Transverse colon (tissue), 3 donors: Measurements from ENCODE around the gene SLC35F3.

Source experiments
- EP300 ChIP-seq: sonication (generic); formaldehyde crosslinking; IDR thresholded peaks from one replicate; pipeline ENCODE4 v1.6.1; 2017; ENCODE audit warnings: antibody characterized with exemption, low read depth
- TF ChIP-seq, protein P1 (sequence below), 5 experiments: fragments of 200-600 bp in 3 of 5; fragments of 450-650 bp in 2 of 5; sonication (generic) in 3 of 5; IDR thresholded peaks; 1 replicate in 2 of 5; 2 replicates in 3 of 5; pipeline ENCODE4 v1.5.1; 2016 to 2017; ENCODE audit warnings: antibody characterized with exemption in 5 of 5, inconsistent platforms in 3 of 5, mild to moderate bottlenecking in 2 of 5, moderate library complexity in 1 of 5

DNA sequence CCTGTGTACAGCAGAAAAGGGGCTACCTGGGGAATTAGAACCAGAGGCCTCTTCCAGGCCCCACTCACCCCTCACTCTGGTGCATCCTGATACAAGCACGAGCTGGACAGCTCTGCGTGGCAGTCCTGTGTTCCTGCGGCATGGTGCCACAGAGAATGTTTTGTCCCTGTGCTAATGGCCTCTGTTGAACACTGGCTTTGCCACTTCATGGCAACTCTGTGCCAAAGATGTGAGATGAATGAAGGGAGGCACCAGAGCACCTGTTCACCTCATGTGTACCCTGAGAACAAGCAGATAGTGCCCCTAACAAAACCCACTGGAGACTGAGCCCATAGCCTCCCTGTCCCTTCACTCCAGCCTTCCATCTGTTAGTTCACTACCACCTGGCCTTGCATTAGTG lies 269.5 kb downstream of the SLC35F3 start:
- TF ChIP-seq, protein P1, sequence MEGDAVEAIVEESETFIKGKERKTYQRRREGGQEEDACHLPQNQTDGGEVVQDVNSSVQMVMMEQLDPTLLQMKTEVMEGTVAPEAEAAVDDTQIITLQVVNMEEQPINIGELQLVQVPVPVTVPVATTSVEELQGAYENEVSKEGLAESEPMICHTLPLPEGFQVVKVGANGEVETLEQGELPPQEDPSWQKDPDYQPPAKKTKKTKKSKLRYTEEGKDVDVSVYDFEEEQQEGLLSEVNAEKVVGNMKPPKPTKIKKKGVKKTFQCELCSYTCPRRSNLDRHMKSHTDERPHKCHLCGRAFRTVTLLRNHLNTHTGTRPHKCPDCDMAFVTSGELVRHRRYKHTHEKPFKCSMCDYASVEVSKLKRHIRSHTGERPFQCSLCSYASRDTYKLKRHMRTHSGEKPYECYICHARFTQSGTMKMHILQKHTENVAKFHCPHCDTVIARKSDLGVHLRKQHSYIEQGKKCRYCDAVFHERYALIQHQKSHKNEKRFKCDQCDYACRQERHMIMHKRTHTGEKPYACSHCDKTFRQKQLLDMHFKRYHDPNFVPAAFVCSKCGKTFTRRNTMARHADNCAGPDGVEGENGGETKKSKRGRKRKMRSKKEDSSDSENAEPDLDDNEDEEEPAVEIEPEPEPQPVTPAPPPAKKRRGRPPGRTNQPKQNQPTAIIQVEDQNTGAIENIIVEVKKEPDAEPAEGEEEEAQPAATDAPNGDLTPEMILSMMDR (IDR thresholded peaks at IDR 0.05), result no peak
- no peak for TF ChIP-seq EP300
